K562 (cell line): ENCODE results near the gene NAA80. TPM values are rescaled to one million over a fixed set of nuclear protein-coding genes. Genes with fewer than 3 reads are reported as not detected.
A peak's percentile ranks its signal among the peaks of the same experiment; 100 is the strongest.

Source experiments
- CXXC5 ChIP-seq: fragments of 250-450 bp; sonication (Bioruptor Pico); IDR thresholded peaks from 2 replicates; pipeline ENCODE4 v1.8.0; 2022; ENCODE audit warnings: inconsistent platforms, mild to moderate bottlenecking, moderate library complexity
- DPF2 ChIP-seq: fragments of 450-650 bp; IDR thresholded peaks from 2 replicates; pipeline ENCODE4 v1.6.1; 2016
- EHMT2 ChIP-seq: fragments of 450-650 bp; IDR thresholded peaks from 2 replicates; pipeline ENCODE4 v1.6.1; 2018; ENCODE audit warnings: antibody characterized with exemption
- EZH2 ChIP-seq: IDR thresholded peaks from 2 replicates; pipeline ENCODE4 v1.6.1; 2012; ENCODE audit warnings: low read depth, mild to moderate bottlenecking, inconsistent platforms, low read length, borderline replicate concordance
- FOXA3 ChIP-seq, 2 experiments: fragments of 450-650 bp in 1 of 2; sonication (generic) in 1 of 2; formaldehyde crosslinking; IDR thresholded peaks in 1 of 2; conservative IDR thresholded peaks in 1 of 2; 2 replicates each; pipeline versions ENCODE4 v1.4.0 to v1.8.0; 2020 to 2022; ENCODE audit warnings: mild to moderate bottlenecking in 2 of 2, missing genetic modification reagents in 1 of 2
- MAFF ChIP-seq: IDR thresholded peaks from 2 replicates; pipeline ENCODE4 v1.6.1; 2012; ENCODE audit warnings: low read length, improper control_type of control experiment
- MBD2 ChIP-seq: sonication (generic); IDR thresholded peaks from 2 replicates; pipeline ENCODE4 v1.6.1; 2016; ENCODE audit warnings: low read depth, borderline replicate concordance
- MCM3 ChIP-seq: fragments of 450-650 bp; IDR thresholded peaks from 2 replicates; pipeline ENCODE4 v1.6.1; 2016
- MXI1 ChIP-seq: IDR thresholded peaks from 2 replicates; pipeline ENCODE4 v1.6.1; 2011; ENCODE audit warnings: low read depth, mild to moderate bottlenecking, improper control_type of control experiment, low read length
- NUFIP1 ChIP-seq: fragments of 450-650 bp; IDR thresholded peaks from 2 replicates; pipeline ENCODE4 v1.6.1; 2018; ENCODE audit not compliant: partially characterized antibody
- SAP30 ChIP-seq: fragments of 200-600 bp; sonication (generic); IDR thresholded peaks from 2 replicates; pipeline ENCODE4 v1.6.1; 2012; ENCODE audit warnings: borderline replicate concordance, low read depth, mild to moderate bottlenecking, moderate library complexity, low read length, control low read depth, inconsistent platforms; ENCODE audit not compliant: insufficient read depth, poor library complexity, severe bottlenecking
- SETDB1 ChIP-seq: IDR thresholded peaks from one replicate; pipeline ENCODE4 v1.6.1; 2012; ENCODE audit warnings: low read length, control low read depth, inconsistent platforms
- ZC3H4 ChIP-seq: sonication (generic); formaldehyde crosslinking; IDR thresholded peaks from 2 replicates; pipeline ENCODE4 v1.9.0; 2021; ENCODE audit warnings: missing genetic modification reagents, borderline replicate concordance
- ZKSCAN8 ChIP-seq: fragments of 200-800 bp; sonication (Bioruptor generic); IDR thresholded peaks from 2 replicates; pipeline ENCODE4 v1.6.1; 2016; ENCODE audit warnings: missing genetic modification characterization, missing compliant biosample characterization
- ZNF224 ChIP-seq: sonication (generic); formaldehyde crosslinking; IDR thresholded peaks from 2 replicates; pipeline ENCODE4 v1.8.0; 2022; ENCODE audit warnings: mild to moderate bottlenecking, missing genetic modification reagents
- ZNF57 ChIP-seq: fragments of 450-650 bp; formaldehyde crosslinking; IDR thresholded peaks from 2 replicates; pipeline ENCODE4 v1.4.0; 2020; ENCODE audit warnings: mild to moderate bottlenecking, moderate library complexity
- ZNF77 ChIP-seq: fragments of 250-450 bp; sonication (Bioruptor Pico); IDR thresholded peaks from 2 replicates; pipeline ENCODE4 v1.5.0; 2020
- polyA plus RNA-seq, 8 experiments: library from polyadenylated mRNA; depleted of rRNA in 4 of 8; stranded (reverse) in 5 of 8; unstranded in 3 of 8; fragments of >200 nt; fragmentation: Nextera tagmentation in 2 of 8; fragmentation: Illumina TruSeq in 1 of 8; extraction: Ambion mirVana in 2 of 8; extraction: Trizol in 1 of 8; gene quantifications; 2 replicates each; pipeline versions ENCODE4 v1.2.1 to v1.2.3, GENCODE V29; 2011 to 2014; ENCODE audit warnings: inconsistent platforms in 1 of 8, missing spikeins in 1 of 8
- total RNA-seq, 7 experiments: library from RNA; depleted of rRNA in 6 of 7; stranded (reverse); fragments of >200 nt in 6 of 7; fragmentation: Illumina TruSeq in 2 of 7; extraction: Trizol in 2 of 7; gene quantifications; 2 replicates each; pipeline versions ENCODE4 v1.2.1 to v1.2.3, GENCODE V29; 2011 to 2021; ENCODE audit warnings: low replicate concordance in 1 of 7
- TF ChIP-seq, protein P1 (sequence below): fragments of 250-450 bp; sonication (Bioruptor Pico); IDR thresholded peaks from 2 replicates; pipeline ENCODE4 v1.8.0; 2022; ENCODE audit warnings: inconsistent platforms
- TF ChIP-seq, protein P2 (sequence below): fragments of 250-450 bp; sonication (Bioruptor Pico); IDR thresholded peaks from 2 replicates; pipeline ENCODE4 v1.8.0; 2022; ENCODE audit warnings: inconsistent platforms, mild to moderate bottlenecking, moderate library complexity, borderline replicate concordance
- TF ChIP-seq, protein P3 (sequence below): IDR thresholded peaks from 2 replicates; pipeline ENCODE4 v1.6.1; 2014; ENCODE audit warnings: antibody characterized with exemption
- TF ChIP-seq, protein P4 (sequence below): IDR thresholded peaks from 2 replicates; pipeline ENCODE4 v1.6.1; 2016; ENCODE audit warnings: missing genetic modification characterization, missing compliant biosample characterization
- TF ChIP-seq, protein P5 (sequence below): fragments of 450-650 bp; formaldehyde crosslinking; IDR thresholded peaks from 2 replicates; pipeline ENCODE4 v1.4.0; 2022; ENCODE audit warnings: missing genetic modification characterization

NAA80 gene
- total and polyA plus RNA-seq, 9 of the 15 experiments (the other 6 are each of a cell fraction or from before 2014, with no cell fraction given): 0.82 to 24.0 (median 8.6) TPM

DNA sequence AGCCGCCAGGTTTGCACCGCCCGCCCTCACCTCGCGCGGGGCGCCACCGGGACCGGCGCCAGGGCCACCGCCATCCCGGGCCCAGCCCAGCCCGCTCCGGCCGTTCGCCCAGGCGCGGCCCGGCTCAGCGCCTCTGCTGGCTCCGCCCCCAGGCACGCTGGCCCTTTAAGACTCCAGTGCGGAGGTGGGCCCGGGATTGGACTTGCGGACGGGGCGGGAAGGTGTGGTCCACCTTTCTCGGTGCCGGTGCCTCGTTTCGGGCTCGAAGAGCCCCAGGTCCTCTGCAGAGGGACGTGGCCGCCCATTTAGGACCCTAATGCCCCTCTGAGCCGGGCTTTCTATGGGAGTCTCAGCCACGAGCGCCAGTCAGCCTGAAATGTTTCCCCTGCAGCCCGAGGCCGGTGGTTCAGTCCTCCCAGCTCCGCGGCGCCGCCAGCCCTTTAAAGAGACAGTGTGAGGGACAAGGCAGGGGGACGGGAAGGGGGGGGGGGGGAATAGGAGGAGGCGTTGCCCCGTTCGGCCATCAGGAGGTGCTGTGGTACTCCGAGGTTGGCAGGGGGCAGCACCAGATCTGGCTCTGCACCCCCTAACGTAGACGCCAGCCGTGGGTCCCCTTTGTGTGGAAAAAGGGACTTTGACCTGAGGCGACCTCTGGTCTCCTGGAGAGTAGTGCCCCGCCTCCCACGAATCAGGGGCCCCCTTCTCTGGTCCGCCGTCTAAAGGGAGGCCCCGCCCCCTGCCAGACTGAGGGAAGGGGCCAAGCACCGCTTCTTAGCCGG is 22.3 kb upstream of the NAA80 start (continued):
- TF ChIP-seq ZC3H4 (CRISPR knock-in tag) (no peak), ZNF224 (CRISPR knock-in tag) (no peak), MXI1 (0 out of 2 replicates have a peak, but pooled peaks have one; percentile 7), SAP30 (peak; percentile 77), ZNF77 (no peak), MBD2 (peak; percentile 94), CXXC5 (CRISPR knock-in tag) (peak; percentile 67; the same call in 1 of the 2 replicates), DPF2 (no peak), NUFIP1 (peak; percentile 73), EHMT2 (no peak), MCM3 (no peak), MAFF (peak; percentile 29; the same call in 1 of the 2 replicates), ZKSCAN8 (CRISPR knock-in tag) (no peak), EZH2 (no peak), FOXA3 (CRISPR knock-in tag; conservative IDR thresholded peaks at IDR 0.05 in 1 of 2, IDR thresholded peaks at IDR 0.05 in 1 of 2) (no peak), SETDB1 (no peak), ZNF57 (CRISPR knock-in tag) (no peak)
- TF ChIP-seq, protein P1, sequence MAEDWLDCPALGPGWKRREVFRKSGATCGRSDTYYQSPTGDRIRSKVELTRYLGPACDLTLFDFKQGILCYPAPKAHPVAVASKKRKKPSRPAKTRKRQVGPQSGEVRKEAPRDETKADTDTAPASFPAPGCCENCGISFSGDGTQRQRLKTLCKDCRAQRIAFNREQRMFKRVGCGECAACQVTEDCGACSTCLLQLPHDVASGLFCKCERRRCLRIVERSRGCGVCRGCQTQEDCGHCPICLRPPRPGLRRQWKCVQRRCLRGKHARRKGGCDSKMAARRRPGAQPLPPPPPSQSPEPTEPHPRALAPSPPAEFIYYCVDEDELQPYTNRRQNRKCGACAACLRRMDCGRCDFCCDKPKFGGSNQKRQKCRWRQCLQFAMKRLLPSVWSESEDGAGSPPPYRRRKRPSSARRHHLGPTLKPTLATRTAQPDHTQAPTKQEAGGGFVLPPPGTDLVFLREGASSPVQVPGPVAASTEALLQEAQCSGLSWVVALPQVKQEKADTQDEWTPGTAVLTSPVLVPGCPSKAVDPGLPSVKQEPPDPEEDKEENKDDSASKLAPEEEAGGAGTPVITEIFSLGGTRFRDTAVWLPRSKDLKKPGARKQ: no peak
- TF ChIP-seq, protein P2, sequence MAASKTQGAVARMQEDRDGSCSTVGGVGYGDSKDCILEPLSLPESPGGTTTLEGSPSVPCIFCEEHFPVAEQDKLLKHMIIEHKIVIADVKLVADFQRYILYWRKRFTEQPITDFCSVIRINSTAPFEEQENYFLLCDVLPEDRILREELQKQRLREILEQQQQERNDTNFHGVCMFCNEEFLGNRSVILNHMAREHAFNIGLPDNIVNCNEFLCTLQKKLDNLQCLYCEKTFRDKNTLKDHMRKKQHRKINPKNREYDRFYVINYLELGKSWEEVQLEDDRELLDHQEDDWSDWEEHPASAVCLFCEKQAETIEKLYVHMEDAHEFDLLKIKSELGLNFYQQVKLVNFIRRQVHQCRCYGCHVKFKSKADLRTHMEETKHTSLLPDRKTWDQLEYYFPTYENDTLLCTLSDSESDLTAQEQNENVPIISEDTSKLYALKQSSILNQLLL: no peak
- TF ChIP-seq, protein P3, sequence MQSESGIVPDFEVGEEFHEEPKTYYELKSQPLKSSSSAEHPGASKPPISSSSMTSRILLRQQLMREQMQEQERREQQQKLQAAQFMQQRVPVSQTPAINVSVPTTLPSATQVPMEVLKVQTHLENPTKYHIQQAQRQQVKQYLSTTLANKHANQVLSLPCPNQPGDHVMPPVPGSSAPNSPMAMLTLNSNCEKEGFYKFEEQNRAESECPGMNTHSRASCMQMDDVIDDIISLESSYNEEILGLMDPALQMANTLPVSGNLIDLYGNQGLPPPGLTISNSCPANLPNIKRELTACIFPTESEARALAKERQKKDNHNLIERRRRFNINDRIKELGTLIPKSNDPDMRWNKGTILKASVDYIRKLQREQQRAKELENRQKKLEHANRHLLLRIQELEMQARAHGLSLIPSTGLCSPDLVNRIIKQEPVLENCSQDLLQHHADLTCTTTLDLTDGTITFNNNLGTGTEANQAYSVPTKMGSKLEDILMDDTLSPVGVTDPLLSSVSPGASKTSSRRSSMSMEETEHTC: no peak
- TF ChIP-seq, protein P4, sequence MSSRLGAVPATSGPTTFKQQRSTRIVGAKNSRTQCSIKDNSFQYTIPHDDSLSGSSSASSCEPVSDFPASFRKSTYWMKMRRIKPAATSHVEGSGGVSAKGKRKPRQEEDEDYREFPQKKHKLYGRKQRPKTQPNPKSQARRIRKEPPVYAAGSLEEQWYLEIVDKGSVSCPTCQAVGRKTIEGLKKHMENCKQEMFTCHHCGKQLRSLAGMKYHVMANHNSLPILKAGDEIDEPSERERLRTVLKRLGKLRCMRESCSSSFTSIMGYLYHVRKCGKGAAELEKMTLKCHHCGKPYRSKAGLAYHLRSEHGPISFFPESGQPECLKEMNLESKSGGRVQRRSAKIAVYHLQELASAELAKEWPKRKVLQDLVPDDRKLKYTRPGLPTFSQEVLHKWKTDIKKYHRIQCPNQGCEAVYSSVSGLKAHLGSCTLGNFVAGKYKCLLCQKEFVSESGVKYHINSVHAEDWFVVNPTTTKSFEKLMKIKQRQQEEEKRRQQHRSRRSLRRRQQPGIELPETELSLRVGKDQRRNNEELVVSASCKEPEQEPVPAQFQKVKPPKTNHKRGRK (tag): no peak
- TF ChIP-seq, protein P5, sequence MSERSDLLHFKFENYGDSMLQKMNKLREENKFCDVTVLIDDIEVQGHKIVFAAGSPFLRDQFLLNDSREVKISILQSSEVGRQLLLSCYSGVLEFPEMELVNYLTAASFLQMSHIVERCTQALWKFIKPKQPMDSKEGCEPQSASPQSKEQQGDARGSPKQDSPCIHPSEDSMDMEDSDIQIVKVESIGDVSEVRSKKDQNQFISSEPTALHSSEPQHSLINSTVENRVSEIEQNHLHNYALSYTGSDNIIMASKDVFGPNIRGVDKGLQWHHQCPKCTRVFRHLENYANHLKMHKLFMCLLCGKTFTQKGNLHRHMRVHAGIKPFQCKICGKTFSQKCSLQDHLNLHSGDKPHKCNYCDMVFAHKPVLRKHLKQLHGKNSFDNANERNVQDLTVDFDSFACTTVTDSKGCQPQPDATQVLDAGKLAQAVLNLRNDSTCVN (CRISPR knock-in tag): no peak
